Raji (cell line): Measurements from ENCODE around the gene TRPM4.

ENCODE experiments used
- POLR2A ChIP-seq: IDR thresholded peaks from 2 replicates; pipeline ENCODE4 v1.6.1; 2011; ENCODE audit warnings: low read depth, low read length, control low read depth; ENCODE audit not compliant: insufficient read depth

Gene TRPM4

GRCh38 chr19:49142866-49143335 lies 14.7 kb upstream of the TRPM4 start:
- TF ChIP-seq POLR2A = peak; percentile 78

- 0 out of 2 replicates have a peak, but pooled peaks have one; percentile 38 for TF ChIP-seq POLR2A
These were observed 11.8 kb upstream of the TRPM4 start for GRCh38 chr19:49145573-49146407.

DNA sequence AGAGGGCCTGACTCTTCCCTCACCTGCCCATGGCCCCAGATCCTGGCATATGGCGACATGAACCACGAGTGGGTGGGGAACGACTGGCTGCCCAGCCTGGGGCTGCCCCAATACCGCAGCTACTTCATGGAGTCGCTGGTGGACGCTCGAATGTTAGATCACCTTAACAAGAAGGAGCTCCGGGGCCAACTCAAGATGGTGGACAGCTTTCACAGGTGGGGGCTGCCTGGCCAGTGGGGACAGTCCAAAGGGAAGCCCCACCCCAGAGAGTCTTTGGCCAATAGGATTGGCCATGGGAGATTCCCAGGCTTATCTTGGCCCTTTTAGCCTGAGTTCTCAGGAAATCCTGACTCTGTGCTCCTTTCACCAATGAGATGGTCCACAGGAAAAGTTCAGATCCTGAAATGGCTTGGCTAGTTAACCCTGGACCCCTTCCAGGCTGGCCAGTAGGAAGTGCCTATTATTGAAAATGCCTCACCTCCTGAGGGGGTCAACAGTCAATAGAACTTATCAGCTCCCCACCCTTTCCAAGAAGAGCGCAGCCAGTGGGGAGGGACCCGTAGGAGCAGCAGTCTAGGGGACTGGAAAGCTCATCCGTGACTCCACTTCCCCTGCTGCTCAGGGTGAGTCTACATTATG lies 9.4 kb upstream of the TRPM4 start:
- TF ChIP-seq POLR2A = no peak

GRCh38 chr19:49148784-49149651 lies 8.6 kb upstream of the TRPM4 start:
- no peak for TF ChIP-seq POLR2A

DNA sequence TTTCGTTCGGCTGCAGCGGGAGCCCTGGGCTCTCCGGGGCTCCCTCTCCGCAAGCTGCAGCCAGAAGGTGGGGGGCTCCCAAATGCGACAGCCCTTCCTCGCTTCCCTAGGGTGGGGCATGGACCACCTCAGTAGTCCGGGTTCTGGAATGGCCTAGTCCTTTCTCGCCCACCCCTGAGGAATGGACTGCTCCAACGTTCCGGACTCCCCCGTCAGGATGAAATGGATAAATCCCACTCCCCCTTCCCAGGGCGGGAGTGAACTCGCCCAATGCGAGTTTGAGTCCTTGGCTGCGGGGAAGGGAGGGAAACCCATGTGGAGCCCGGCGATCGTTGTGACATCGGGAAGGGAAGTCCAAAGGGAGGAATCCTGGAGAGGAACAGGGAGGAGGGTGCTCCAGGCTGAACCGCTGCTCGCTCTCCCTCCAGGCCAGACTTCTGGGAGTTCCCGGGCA lies 7.9 kb upstream of the TRPM4 start:
- TF ChIP-seq POLR2A = no peak

DNA sequence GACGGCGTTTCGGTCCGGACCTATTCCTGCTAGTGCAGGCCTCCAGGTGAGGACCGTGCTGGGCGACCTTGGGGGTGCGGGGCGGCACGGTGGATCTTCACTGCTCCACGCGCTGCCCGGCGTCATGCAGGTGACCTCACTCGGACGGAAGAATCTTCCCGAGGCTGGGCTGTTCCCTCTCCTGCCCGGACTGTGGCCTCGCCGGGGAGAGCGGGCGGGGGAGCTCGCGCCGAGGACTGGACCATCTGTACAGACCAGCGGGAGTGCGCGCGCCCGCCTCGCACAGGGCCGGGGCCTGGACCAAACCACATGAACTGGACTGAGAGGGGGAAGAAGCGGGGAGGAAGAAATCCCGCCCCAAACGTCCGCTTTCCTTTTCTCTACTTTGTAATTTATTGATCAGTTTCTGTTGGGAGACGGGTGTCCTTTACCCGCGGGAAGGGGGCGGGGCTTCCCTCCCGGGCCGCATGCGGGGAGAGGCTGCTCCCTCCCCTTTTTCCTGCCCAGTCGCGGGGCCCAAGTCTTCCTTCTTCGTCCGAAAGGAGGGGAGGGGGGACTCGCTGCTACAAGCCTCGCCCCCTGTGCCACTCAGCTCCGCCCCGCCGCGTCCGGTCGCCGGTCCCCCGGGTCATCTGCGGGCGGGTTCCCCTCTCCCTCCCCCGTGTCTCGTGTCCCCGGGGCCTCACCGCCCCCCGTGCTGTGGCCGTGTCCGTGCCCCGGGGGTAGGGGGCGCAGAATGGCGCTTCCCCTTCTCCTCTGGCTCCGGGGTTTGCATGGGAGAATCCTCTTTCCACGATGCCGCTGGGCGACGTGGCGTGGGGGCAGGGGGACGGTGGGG lies 7.3 kb upstream of the TRPM4 start:
- peak; percentile 58 for TF ChIP-seq POLR2A

GRCh38 chr19:49150944-49151243 lies 6.7 kb upstream of the TRPM4 start:
- TF ChIP-seq POLR2A = no peak

- no peak for TF ChIP-seq POLR2A
These were observed 6.1 kb upstream of the TRPM4 start for GRCh38 chr19:49151267-49152118.

- no peak for TF ChIP-seq POLR2A
These were observed 5.5 kb upstream of the TRPM4 start for GRCh38 chr19:49152119-49152550.

DNA sequence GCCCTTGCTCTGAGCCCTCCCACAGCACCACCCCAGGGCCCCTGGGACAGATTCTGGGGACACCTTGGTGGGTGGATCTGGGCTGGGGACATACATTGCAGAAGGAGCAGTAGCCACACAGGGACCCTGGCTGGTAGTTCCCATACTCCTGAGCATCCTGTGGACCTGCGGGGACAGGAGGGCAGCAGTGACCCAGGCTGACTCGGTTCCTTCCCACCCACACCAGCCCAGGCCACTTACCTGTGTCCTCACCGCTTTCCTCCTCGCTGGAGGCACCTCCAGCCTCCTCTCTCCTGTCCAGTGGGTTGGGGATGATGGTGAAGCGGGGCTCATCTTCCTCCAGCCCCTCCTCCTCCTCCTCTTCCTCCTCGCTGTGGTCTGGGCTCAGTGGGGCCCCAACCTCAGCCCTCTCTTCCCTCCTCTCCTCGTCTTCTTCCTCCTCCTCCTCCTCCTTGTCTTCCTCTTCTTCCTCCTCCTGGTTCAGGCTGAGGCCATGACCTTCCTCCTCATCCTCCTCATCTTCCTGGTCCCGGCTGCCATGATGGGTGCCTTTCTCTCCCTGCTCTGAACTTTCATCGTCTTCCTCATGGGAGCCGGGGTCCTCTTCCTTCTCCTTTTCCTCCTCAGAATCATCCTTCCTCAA lies 4.3 kb upstream of the TRPM4 start:
- TF ChIP-seq POLR2A = no peak

GRCh38 chr19:49154279-49154678 lies 3.3 kb upstream of the TRPM4 start:
- TF ChIP-seq POLR2A = no peak

- no peak for TF ChIP-seq POLR2A
These were observed 2.4 kb upstream of the TRPM4 start, which contains the start of gene HRC for GRCh38 chr19:49155005-49155819. TSS of gene HRC (minus strand) at chr19:49155396. CDS start at chr19:49155237, 159 bp downstream.
